ENCODE measurements around the gene SALL4.

DNA sequence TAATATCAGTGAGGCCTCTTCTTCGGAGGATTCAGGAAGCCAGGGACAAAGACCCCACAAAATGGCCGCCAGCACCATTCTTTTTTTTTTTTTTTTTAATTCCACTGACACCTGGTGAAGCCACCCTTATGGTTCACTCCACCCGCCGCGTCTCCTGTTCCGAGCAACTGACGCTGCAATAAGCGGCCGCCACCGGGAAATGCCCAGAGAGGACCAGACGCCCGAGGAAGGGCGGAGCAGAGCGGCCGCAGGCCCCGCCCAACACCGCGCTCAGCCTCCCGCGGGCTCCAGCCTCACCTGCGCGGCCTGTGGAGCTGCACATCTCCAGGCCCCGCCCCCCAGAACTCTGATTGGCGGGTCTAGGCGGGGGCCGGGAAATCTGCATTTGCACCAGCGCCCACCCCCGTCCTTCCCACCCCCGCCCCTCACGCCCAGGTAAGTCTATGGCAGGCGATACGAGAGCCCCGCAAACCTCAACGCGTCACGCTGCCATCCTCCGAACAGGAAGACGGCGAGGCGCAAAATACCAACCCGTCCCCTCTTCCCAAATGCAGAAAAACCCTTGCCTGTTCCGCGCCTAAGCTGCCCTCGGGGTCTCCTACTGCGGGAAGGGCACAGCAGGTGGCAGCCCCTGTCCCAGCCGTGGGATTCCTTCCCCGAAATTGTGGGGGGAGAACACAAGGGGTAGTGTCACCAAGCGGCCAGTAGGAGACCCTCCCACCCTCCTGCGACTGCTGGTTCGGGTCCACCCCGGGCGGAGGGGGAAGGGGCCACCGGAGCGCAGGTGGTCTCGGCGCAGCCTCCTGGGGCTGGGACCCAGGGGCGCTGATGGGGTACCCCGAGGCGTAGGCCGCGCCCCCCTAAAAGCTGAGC lies 35.1 kb downstream of the SALL4 start:
- TF ChIP-seq, protein P1, sequence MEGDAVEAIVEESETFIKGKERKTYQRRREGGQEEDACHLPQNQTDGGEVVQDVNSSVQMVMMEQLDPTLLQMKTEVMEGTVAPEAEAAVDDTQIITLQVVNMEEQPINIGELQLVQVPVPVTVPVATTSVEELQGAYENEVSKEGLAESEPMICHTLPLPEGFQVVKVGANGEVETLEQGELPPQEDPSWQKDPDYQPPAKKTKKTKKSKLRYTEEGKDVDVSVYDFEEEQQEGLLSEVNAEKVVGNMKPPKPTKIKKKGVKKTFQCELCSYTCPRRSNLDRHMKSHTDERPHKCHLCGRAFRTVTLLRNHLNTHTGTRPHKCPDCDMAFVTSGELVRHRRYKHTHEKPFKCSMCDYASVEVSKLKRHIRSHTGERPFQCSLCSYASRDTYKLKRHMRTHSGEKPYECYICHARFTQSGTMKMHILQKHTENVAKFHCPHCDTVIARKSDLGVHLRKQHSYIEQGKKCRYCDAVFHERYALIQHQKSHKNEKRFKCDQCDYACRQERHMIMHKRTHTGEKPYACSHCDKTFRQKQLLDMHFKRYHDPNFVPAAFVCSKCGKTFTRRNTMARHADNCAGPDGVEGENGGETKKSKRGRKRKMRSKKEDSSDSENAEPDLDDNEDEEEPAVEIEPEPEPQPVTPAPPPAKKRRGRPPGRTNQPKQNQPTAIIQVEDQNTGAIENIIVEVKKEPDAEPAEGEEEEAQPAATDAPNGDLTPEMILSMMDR (IDR thresholded peaks at IDR 0.05): peak in 5 of 12 donors; percentile 9 to 31 (median 22)
- no peak for TF ChIP-seq POLR2A (IDR thresholded peaks at IDR 0.05)

All from heart left ventricle (tissue), 13 donors.